ENCODE data around the gene ALMS1. TPM values are rescaled to one million over a fixed set of nuclear protein-coding genes. Genes with fewer than 3 reads are reported as not detected.

ALMS1 gene
- total RNA-seq, 2 experiments from 2014 or later, result 35.5 to 57.8 TPM

DNA sequence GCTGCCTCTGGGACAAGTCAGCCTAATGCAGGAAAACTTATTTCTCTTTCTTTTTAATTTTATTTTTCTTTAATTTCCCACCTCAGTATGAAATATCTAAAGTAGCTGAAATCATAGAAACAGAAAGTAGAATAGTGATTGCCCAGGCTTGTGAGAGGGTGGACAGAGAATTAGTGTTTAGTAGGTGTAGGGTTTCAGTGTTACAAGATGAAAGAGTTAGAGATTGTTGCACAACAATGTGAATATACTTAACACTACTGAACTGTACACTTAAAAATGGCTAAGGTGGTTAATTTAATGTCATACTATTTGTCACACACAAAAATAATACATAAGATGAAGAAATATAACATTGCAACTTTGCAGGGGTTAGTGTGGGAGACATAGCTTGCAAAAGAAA, 175.8 kb downstream of the ALMS1 start:
- peaks cover 22% of the 10 kb centered on the region for H3K36me3 ChIP-seq (ENCODE audit: insufficient read depth, low read length)
- no TSS peak for BruUV-seq (replicated peaks)
- CTCF ChIA-PET (ENCODE audit: unreplicated experiment), result no interaction called here

DNA sequence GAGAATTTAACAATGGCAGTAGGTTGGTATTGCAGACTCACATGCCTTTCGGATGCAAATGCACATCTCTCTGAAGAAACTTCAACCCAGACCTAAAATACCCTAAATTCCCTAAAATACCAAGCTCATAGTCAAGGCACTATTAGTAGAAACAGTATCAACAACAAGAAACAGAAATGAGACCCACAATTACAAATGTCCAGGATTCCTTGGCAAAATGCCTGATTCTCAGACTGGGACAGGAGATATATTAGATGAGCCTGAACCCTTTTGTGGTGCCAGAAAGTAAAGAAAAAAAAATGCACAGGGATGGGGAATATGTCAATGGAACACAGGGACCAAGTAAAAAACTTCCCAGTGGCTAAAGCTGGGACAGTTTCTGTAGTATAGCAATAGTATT, 179.3 kb downstream of the ALMS1 start:
- no peak overlapping the region for H3K4me2 ChIP-seq (ENCODE audit: low read length)
- H3K36me3 ChIP-seq (ENCODE audit: insufficient read depth, low read length), result peaks cover 9% of the 10 kb centered on the region
- H3K79me2 ChIP-seq (ENCODE audit: insufficient read depth, low read depth, low read length), result no peaks in the 10 kb centered on the region
- no peak overlapping the region for H2AFZ ChIP-seq (ENCODE audit: low read length)
- TF ChIP-seq, protein P1, sequence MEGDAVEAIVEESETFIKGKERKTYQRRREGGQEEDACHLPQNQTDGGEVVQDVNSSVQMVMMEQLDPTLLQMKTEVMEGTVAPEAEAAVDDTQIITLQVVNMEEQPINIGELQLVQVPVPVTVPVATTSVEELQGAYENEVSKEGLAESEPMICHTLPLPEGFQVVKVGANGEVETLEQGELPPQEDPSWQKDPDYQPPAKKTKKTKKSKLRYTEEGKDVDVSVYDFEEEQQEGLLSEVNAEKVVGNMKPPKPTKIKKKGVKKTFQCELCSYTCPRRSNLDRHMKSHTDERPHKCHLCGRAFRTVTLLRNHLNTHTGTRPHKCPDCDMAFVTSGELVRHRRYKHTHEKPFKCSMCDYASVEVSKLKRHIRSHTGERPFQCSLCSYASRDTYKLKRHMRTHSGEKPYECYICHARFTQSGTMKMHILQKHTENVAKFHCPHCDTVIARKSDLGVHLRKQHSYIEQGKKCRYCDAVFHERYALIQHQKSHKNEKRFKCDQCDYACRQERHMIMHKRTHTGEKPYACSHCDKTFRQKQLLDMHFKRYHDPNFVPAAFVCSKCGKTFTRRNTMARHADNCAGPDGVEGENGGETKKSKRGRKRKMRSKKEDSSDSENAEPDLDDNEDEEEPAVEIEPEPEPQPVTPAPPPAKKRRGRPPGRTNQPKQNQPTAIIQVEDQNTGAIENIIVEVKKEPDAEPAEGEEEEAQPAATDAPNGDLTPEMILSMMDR (conservative IDR thresholded peaks at IDR 0.05; ENCODE audit: low read length), result no peak
- TF ChIP-seq EZH2phosphoT487 (IDR thresholded peaks at IDR 0.05; ENCODE audit: borderline replicate concordance, low read depth, low read length), result no peak
- CTCF ChIA-PET (ENCODE audit: unreplicated experiment), result no interaction called here
- DNase-seq (ENCODE audit: low spot score), result no peak
- no peak overlapping the region for H3K27ac ChIP-seq (ENCODE audit: low read depth, low read length, poor library complexity, severe bottlenecking)
- POLR2A ChIA-PET, result no interaction called here
- H4K20me1 ChIP-seq (ENCODE audit: insufficient read depth, low read length), result no peaks in the 10 kb centered on the region
- H3K4me3 ChIP-seq (ENCODE audit: low read depth, low read length, poor library complexity, severe bottlenecking), result no peak overlapping the region
- no peaks in the 10 kb centered on the region for H3K9me3 ChIP-seq (ENCODE audit: low read length)
- no peaks in the 10 kb centered on the region for H3K4me1 ChIP-seq (ENCODE audit: insufficient read depth, low read length, poor library complexity, severe bottlenecking)
- no peaks in the 10 kb centered on the region for H3K9me2 ChIP-seq (ENCODE audit: insufficient read depth, low read length)
- intact Hi-C loops (cut with micrococcal nuclease; ENCODE audit: unreplicated experiment), result no loop called here
- no TSS peak for BruUV-seq (replicated peaks)

More for the DNA sequence above, 175.8 kb downstream of the ALMS1 start:
- Histone ChIP-seq H2AFZ (ENCODE audit: low read length) (no peak overlapping the region), H3K4me2 (ENCODE audit: low read length) (no peak overlapping the region), H3K27ac (ENCODE audit: low read depth, low read length, poor library complexity, severe bottlenecking) (no peak overlapping the region), H3K9me3 (ENCODE audit: low read length) (no peaks in the 10 kb centered on the region), H3K4me3 (ENCODE audit: low read depth, low read length, poor library complexity, severe bottlenecking) (no peak overlapping the region), H3K9me2 (ENCODE audit: insufficient read depth, low read length) (no peaks in the 10 kb centered on the region), H3K4me1 (ENCODE audit: insufficient read depth, low read length, poor library complexity, severe bottlenecking) (no peaks in the 10 kb centered on the region), H4K20me1 (ENCODE audit: insufficient read depth, low read length) (no peaks in the 10 kb centered on the region), H3K79me2 (ENCODE audit: insufficient read depth, low read depth, low read length) (no peaks in the 10 kb centered on the region)
- intact Hi-C loops (cut with micrococcal nuclease; ENCODE audit: unreplicated experiment), result no loop called here
- POLR2A ChIA-PET, result no interaction called here
- DNase-seq (ENCODE audit: low spot score), result no peak
- TF ChIP-seq EZH2phosphoT487 (IDR thresholded peaks at IDR 0.05; ENCODE audit: borderline replicate concordance, low read depth, low read length), result no peak
- TF ChIP-seq, protein P1 (conservative IDR thresholded peaks at IDR 0.05; ENCODE audit: low read length), result no peak

DNA sequence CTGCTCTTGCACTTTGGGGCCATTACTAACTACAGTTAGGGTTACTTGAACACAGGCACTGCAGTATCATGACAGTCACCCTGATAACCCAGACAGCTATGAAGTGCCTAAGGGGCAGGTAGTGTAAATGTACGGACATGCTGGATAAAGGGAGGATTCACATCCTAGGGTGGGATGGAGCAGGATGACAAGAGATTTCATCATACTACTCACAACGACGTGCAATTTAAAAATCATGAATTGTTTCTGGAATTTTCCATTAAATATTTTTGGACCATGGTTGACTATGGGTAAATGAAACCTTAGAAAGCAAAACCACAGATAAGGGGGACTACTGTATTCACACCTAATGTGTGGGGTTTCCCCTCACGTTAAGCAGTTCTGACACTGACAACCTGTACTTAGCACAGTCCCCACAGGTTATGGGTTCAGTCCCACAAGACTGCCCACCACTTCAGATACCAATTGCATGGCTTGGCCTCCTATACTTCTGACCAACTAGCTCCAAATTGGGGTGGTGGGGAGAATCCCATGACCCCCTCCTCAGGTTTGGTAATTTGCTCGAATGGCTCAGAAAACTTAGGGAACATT, 180.7 kb downstream of the ALMS1 start:
- no peaks in the 10 kb centered on the region for H3K9me3 ChIP-seq (ENCODE audit: low read length)
- no peak overlapping the region for H3K4me2 ChIP-seq (ENCODE audit: low read length)
- H3K36me3 ChIP-seq (ENCODE audit: insufficient read depth, low read length), result 0 out of 2 replicates have a peak, but pooled peaks cover 4% of the 10 kb centered on the region
- H3K27ac ChIP-seq (ENCODE audit: low read depth, low read length, poor library complexity, severe bottlenecking), result no peak overlapping the region
- ChIA-PET CTCF (ENCODE audit: unreplicated experiment) (no interaction called here), POLR2A (no interaction called here)
- H2AFZ ChIP-seq (ENCODE audit: low read length), result no peak overlapping the region
- no TSS peak for BruUV-seq (replicated peaks)
- H4K20me1 ChIP-seq (ENCODE audit: insufficient read depth, low read length), result no peaks in the 10 kb centered on the region
- intact Hi-C loops (cut with micrococcal nuclease; ENCODE audit: unreplicated experiment), result no loop called here
- H3K79me2 ChIP-seq (ENCODE audit: insufficient read depth, low read depth, low read length), result no peaks in the 10 kb centered on the region
- no peak overlapping the region for H3K4me3 ChIP-seq (ENCODE audit: low read depth, low read length, poor library complexity, severe bottlenecking)
- DNase-seq (ENCODE audit: low spot score), result no peak
- no peaks in the 10 kb centered on the region for H3K4me1 ChIP-seq (ENCODE audit: insufficient read depth, low read length, poor library complexity, severe bottlenecking)
- no peaks in the 10 kb centered on the region for H3K9me2 ChIP-seq (ENCODE audit: insufficient read depth, low read length)
- TF ChIP-seq, protein P1 (conservative IDR thresholded peaks at IDR 0.05; ENCODE audit: low read length), result no peak
- TF ChIP-seq EZH2phosphoT487 (IDR thresholded peaks at IDR 0.05; ENCODE audit: borderline replicate concordance, low read depth, low read length), result no peak
